SHP77 (cell line): Measurements from ENCODE around the gene MYBPHL.

Source experiments
- DNase-seq, 2 experiments: peaks; one replicate each; lab custom pipeline; 2025; lab: John Stamatoyannopoulos, UW

The MYBPHL gene

DNA sequence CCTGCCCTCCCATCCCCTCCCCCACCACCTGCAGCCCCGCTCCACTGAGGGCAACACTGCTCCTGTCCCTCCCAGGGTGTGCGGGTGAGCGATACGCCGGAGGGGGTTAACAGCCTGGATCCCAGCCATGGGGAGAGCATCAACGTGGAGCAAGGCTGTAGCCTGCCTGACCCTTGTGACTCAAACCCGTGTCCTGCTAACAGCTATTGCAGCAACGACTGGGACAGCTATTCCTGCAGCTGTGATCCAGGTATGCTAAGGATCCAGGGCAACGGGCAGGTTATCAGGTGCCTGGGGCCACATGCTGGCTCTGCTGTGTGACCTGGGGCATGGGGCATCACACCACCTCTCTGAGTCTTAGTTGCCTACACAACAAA is 42.4 kb downstream of the MYBPHL start:
- no peak for DNase-seq

DNA sequence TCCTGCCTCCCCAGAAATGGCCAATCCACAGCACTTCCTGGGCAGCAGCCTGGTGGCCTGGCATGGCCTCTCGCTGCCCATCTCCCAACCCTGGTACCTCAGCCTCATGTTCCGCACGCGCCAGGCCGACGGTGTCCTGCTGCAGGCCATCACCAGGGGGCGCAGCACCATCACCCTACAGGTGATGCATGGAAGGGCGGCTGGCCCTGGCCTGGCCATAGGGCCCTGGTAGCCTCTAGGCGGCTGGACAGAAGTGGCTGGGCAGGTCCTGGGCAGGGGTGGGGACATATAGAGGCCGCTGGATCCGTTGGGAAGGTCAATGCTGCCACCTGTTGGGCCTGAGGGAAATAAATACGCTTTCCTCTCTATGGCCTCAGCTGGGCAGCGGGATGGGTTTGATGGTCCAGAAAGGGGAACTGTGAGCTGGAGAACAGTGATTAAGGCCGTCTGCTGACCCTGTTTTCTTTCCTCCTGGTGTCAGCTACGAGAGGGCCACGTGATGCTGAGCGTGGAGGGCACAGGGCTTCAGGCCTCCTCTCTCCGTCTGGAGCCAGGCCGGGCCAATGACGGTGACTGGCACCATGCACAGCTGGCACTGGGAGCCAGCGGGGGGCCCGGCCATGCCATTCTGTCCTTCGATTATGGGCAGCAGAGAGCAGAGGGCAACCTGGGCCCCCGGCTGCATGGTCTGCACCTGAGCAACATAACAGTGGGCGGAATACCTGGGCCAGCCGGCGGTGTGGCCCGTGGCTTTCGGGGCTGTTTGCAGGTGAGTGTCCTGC is 43.0 kb downstream of the MYBPHL start:
- peak; percentile 87 to 89 for DNase-seq

DNA sequence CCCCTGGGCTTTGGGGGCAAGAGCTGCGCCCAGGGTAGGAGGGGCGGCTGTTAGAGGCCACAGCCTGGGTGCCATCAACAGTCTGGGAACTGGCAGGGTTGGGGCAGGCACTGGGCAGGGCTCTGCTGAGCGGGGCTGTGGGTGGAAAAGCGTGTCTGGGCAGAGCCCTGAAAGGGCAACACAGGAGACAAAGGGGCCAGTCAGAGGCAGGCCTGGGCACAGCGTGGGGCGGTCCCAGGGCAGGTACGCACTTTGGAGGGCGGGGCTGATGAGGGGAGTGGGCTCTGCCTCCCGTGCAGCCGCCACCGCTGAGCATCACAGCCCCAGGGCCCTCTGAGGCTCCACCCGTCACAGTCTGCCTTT is 43.6 kb downstream of the MYBPHL start:
- DNase-seq, result no peak

DNA sequence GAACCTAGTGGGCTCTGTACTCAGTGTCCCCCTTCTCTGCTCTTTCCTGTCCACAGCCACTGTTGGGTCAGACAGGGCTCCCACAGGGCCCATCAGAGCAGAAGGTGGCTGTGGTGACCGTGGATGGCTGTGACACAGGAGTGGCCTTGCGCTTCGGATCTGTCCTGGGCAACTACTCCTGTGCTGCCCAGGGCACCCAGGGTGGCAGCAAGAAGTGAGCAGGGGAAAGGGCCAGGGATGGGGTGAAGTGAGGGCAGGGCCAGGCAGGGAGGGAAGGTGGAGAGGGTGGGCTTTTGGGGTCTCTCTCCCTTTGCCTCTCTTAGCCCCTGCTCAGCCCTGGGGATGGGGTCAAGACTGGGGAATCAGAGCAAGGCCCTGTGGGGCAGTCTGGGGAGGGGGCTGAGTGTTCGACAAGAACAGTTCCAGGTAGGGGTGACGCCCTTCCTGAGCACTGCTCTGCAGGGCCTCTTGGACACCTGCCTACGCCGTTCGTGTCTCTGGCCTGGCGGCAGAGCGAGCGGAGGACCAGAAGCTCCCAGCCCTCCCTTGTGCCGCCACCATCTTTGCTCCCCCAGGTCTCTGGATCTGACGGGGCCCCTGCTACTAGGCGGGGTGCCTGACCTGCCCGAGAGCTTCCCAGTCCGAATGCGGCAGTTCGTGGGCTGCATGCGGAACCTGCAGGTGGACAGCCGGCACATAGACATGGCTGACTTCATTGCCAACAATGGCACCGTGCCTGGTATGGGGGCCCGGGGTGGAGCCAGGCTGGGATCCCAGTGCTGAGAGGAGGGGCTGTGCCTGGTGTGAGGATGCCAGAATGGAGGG is 44.4 kb downstream of the MYBPHL start:
- no peak for DNase-seq

DNA sequence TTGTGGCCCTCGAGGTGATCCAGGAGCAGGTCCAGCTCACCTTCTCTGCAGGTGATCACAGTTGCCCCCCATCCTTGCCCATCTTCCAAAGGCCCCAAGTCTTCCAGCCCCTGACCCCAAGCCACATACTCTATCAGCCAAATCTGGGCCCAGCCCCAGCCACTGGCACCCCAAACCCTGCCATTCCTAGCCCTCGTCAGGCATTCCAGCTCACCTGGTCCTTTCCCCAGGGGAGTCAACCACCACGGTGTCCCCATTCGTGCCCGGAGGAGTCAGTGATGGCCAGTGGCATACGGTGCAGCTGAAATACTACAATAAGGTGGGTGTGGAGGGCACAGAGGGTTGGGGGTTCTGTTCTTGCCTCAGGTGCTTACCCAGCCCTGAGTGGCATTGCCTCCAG is 45.2 kb downstream of the MYBPHL start:
- DNase-seq, result no peak

DNA sequence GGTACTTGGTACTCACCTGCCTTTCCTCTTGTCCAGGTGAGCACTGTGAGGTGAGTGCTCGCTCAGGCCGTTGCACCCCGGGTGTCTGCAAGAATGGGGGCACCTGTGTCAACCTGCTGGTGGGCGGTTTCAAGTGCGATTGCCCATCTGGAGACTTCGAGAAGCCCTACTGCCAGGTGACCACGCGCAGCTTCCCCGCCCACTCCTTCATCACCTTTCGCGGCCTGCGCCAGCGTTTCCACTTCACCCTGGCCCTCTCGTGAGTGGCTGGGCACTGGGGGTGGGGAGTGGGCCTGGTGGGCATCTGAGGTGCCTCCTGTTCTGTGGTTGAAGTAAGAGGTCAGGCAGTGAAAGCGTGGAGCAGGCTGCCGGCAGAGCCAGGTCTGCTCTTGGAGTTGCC is 45.8 kb downstream of the MYBPHL start:
- no peak for DNase-seq

DNA sequence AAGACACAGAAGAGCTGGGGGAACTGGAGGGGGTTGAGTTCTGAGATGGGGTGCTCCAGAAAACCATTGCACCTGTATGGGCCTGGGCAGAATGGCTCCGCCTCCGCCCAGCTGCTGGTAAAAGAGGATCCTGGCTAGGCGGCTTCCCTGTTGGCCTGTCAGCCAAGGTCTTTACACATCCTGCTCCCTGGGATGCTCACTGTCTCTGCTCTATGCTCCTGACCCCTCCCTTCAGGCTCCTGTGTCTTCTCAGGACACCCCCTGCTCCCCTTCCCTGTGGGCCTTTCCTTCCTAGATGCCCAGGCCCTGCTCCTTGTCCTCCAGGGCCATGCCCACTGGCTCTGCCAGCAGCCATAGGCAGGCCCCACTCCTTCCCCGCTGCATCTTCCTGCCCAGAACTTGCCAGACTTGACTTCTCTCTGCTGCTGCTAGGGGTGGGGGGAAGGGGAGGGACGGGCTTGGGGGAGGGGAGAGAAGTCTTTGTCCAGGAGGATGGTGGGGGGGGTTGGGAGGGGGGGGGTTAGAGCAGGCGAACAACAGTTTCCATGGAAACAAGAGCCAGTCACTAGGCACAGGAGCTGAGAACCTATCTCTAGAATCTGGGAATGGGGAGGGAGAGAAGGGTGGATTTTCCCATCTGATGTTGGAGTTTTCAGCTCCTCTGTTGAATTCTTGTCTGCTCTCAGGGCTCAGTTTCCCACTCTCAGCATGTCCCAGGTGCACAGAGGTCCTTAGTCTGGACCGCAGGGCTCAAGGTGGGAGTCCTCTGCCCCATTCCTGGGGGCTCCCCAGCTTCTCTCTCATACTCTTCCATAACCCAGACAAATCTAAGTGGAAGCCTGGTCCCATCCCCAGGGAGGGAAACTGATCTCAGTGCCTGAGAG is 46.9 kb downstream of the MYBPHL start:
- no peak for DNase-seq

DNA sequence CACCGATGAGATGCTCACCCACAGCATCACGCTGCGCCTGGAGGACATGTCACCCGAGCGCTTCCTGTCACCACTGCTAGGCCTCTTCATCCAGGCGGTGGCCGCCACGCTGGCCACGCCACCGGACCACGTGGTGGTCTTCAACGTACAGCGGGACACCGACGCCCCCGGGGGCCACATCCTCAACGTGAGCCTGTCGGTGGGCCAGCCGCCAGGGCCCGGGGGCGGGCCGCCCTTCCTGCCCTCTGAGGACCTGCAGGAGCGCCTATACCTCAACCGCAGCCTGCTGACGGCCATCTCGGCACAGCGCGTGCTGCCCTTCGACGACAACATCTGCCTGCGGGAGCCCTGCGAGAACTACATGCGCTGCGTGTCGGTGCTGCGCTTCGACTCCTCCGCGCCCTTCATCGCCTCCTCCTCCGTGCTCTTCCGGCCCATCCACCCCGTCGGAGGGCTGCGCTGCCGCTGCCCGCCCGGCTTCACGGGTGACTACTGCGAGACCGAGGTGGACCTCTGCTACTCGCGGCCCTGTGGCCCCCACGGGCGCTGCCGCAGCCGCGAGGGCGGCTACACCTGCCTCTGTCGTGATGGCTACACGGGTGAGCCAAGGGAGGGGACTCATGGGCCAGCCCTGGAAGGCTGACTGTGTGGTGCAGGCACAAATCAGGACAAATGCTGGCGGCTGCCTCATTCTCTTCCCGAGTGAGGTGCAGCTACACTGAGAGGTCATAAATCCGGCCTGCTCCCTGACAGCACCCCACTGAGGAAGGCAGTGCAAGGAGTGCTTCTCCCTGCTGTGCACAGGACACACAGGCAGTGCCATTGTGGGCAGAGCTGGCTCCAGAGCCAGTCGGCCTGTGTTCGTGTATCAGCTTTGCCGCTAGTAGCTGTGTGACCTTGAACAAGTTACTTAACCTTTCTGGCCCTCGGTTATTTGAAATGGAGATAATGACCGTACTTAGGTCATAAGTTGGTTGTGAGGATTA is 48.0 kb downstream of the MYBPHL start:
- no peak for DNase-seq

DNA sequence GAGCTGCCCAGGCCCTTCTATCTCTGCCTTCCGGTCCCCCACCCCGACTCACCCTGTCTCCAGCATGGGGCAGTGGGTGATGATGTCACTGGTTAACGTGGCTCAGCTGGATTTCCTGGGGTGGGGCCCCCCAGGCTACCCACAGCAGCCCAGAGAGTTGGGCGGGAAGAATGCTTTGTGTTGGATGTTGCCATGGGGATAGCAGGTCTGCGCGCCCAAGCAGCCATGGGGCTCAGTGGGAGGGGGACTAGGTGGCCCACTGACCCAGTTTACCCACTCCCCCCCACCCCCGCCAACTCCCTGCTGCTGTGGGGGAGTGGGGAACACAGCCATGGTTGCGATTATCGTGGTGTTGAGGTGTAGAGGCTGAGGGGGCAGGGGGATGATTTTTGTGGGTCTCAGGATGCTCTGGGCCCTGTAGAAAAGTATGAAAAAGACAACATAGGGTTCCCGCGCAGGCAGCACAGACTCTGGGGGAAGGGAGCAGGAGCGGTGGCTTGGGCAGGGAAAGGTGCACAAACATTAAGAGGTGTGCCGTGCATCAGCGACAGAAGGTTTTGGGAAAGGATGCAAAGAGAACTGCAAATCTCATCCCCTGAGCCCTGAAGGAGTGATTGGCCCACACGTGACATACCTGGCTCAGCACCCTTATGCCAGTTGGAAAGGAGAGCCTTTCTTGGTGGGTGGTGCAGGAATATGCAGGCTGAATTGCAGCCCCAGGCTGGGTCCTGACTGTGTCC is 49.0 kb downstream of the MYBPHL start:
- no peak for DNase-seq

DNA sequence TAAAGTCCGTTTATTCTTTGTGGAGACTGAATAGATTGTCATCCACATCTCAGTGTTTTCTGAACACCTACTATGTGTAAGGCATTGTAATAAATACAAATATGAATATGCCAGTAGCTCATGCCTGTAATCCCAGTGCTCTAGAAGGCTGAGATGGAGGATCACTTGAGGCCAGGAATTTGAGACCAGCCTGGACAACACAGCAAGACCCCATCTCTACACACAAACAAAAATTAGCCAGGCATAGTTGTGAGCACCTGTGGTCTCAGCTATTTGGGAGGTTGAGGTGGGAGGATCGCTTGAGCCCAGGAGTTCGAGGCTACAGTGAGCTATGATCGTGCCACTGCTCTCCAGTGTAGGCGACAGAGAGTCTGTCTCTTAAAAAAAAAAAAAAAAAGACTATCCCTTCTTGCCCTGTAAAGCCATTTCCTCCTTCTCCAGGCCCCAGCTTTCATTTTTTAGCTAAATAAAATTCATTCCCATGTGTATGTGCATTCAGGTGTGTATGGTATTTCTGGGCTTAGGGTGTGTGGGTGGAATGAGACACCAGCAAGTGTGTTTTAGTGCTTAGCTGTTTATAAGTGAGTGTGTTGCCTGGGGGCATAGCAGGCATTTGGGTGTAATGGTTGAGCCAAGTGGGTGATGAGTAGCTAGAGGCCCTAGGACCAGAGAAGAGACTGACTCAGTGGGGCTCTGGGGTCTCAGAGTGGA is 49.7 kb downstream of the MYBPHL start:
- DNase-seq, result no peak

DNA sequence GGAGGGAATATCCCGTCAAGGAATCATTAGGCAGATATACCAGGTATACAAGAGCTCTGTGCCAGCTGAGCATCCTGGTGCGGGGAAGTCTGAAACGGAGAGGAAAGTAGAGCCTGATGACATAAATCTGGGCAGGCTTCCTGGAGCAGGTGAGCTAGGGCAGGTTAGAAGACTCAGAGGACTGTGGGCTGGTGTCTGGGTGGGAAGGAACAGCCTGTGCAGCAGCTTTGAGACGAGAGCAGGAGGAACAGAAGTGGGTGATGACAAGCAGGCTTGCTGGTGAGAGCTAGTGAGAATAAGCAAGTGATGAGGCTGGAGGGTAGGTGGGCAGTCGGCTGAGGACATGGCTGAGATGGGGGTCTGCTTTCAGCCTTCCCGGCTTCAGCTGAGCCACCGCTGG is 50.7 kb downstream of the MYBPHL start:
- DNase-seq, result no peak

DNA sequence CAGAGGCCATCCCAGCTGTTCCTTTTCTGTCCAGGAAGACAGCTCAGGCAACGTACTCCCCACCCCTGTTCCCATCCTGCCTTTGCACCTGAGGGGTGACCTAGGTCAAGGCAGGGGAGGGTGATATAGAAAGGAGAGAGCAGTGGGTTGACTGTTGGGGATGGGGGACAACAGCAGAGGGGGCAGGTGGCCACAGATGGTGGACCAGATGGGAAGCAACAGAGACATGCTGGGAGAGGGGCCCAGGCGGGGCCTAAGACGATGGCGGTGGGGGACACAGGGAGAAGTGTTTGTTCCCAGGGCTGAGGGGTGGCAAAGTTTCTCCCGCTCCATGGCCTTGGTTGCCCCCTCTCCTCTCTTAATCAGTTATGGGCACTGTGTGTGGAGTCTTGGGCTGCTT is 51.1 kb downstream of the MYBPHL start:
- DNase-seq, result no peak

DNA sequence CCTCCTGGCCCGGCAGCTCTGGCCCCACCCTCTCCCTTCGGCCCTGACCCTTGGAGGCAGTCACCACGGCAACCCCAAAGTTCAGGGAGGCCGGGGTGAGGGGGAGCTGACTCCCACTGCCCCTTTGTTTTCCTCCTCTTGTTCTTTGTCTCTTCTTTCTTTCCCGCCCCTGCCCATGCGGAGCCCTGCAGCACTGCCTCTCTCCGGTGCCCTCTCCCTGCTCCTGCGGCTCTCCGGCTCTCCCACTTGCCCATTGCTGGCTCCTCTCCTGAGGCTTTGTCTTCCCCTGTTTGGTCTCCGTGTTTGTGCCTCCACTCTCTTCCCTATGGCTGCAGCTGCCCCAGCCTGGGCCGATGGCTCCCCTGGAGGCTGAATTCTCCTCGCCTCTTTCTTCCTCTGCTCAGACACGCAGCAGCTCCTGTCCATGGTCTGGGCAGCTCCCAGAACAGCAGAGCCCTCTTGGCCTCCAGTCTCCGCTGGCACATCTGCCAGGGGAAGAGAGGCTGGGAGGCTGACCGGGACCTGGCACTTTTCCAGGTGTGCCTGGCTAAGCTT is 51.6 kb downstream of the MYBPHL start:
- peak in 1 of 2 experiments; percentile 12 for DNase-seq

DNA sequence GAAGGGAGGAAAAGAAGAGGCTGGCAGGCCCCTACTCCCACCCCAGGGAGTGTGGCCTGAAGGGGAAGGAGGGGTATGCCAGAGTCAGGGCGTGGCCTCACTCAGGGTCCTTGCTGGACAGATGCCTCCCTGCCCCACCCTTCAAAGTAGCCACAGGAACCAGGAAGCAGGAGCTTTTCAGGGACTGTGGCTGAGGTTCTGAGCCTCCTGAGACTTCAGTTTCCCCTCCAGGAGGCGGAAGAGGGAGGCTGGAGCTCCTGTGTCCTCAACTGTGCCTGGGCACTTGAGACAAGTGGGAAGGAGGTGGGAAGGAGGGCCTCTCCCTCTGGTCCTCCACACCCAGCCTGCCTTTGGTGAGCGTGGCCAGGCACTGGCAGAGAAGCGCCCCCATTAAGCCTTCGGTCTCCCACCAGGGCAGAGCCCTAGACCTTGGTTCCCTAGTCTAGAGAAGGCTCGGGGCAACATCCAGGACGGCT is 52.2 kb downstream of the MYBPHL start:
- no peak for DNase-seq

DNA sequence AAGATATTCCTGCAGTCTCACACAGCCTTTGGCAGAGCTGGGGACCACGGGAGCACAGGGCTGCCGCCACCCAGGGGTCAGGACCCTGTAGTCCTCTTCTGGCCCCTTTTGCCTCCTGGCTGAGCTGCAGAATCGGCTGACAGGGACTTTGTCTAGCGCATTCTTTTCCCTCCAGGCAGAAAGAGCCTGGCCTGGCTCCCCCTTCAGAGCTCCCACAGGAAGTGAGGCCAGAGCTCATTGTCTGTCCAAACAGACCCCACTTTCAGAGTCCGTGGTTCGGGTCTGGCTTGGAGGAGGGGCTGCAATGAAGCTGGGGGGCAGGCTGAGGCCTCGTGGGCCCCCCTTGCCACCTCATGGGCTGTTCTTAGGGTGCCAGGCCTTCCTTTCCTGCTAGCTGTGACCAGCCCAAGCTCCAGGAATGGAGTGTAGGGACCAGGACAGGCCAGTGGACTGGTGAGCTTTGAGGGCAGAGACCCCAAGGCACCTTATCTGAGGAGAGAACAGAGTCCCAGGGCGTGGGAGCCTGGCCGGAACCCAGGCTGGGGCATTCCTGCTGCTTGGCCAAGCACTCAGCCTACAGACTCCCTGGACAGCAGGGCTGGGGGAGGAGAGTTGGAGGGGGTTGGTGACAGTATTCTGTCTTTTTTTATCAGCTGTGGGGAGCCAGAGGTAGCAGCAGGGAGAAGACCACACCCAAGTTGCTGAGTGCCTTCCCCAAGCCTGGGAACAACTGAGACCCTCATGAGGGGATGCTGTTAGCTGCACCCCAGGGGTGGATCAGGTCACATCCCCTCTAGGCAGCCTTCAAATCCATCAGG is 52.8 kb downstream of the MYBPHL start:
- no peak for DNase-seq

DNA sequence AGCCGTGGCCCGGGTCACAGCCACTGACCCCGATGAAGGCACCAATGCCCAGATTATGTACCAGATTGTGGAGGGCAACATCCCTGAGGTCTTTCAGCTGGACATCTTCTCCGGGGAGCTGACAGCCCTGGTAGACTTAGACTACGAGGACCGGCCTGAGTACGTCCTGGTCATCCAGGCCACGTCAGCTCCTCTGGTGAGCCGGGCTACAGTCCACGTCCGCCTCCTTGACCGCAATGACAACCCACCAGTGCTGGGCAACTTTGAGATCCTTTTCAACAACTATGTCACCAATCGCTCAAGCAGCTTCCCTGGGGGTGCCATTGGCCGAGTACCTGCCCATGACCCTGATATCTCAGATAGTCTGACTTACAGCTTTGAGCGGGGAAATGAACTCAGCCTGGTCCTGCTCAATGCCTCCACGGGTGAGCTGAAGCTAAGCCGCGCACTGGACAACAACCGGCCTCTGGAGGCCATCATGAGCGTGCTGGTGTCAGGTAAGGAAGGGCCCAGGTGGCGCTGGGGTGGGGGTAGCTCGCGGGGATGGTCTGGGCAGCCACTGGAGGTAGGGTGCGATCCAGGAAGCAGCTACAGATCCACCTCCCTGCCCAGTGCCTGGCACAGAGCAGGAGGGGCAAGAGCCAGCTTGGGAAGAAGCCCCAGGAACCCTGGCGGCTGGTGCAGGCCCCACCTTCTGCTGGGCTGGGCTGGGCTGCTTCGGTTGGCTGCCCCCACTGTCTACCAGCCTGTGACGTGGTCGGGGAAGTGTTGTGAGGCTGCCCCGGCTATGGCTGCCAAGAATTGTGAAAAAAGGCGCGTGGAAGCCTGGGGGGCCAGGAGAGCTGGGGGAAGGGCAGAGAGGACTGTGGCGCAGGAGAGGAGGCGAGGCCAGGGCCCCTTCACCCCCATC is 53.7 kb downstream of the MYBPHL start:
- DNase-seq, result no peak

DNA sequence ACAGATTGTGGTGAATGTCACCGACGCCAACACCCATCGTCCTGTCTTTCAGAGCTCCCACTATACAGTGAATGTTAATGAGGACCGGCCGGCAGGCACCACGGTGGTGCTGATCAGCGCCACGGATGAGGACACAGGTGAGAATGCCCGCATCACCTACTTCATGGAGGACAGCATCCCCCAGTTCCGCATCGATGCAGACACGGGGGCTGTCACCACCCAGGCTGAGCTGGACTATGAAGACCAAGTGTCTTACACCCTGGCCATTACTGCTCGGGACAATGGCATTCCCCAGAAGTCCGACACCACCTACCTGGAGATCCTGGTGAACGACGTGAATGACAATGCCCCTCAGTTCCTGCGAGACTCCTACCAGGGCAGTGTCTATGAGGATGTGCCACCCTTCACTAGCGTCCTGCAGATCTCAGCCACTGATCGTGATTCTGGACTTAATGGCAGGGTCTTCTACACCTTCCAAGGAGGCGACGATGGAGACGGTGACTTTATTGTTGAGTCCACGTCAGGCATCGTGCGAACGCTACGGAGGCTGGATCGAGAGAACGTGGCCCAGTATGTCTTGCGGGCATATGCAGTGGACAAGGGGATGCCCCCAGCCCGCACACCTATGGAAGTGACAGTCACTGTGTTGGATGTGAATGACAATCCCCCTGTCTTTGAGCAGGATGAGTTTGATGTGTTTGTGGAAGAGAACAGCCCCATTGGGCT is 54.5 kb downstream of the MYBPHL start:
- DNase-seq, result no peak
